ENCODE data around the gene CFAP206. TPM values are rescaled to one million over a fixed set of nuclear protein-coding genes. Genes with fewer than 3 reads are reported as not detected.
A peak's percentile ranks its signal among the peaks of the same experiment; 100 is the strongest.

Gene CFAP206
- 0.36 and 0.88 TPM in 2 replicates for total RNA-seq

GRCh38 chr6:87407901-87408720 lies at the start of gene CFAP206:
TSS of gene CFAP206 (plus strand) at chr6:87407972. CDS start at chr6:87409840, 1,868 bp downstream.
- TF ChIP-seq CTCF (IDR thresholded peaks at IDR 0.05; ENCODE audit: extremely low read depth, low read depth, low read length): no peak
- H3K36me3 ChIP-seq (ENCODE audit: insufficient read depth, low read length): no peaks in the 10 kb centered on the region
- no peaks in the 10 kb centered on the region for H4K20me1 ChIP-seq (ENCODE audit: insufficient read depth, low read length)
- no peaks in the 10 kb centered on the region for H3K79me2 ChIP-seq (ENCODE audit: insufficient read depth, low read length)
- H3K4me2 ChIP-seq (ENCODE audit: insufficient read depth, low read length): peak within 1 kb of the TSS; percentile 98
- no peaks in the 10 kb centered on the region for H3K27me3 ChIP-seq (ENCODE audit: insufficient read depth, low read length)
- H3K27ac ChIP-seq (ENCODE audit: low read depth, low read length): peak within 1 kb of the TSS; percentile 68
- no peaks in the 10 kb centered on the region for H3K9me3 ChIP-seq (ENCODE audit: low read depth, low read length)
- peak; percentile 93 for DNase-seq (ENCODE audit: insufficient read length, low spot score, missing footprints)
- peak within 1 kb of the TSS; percentile 96 for H3K4me3 ChIP-seq (ENCODE audit: insufficient read depth, low read length)
- H2AFZ ChIP-seq (ENCODE audit: low read length): peak within 1 kb of the TSS; percentile 99
- H3K4me1 ChIP-seq (ENCODE audit: insufficient read depth, low read length): peaks cover 10% of the 10 kb centered on the region

GRCh38 chr6:87364602-87365252 lies 43.0 kb upstream of the CFAP206 start:
- Histone ChIP-seq H4K20me1 (ENCODE audit: insufficient read depth, low read length) (no peaks in the 10 kb centered on the region), H3K27me3 (ENCODE audit: insufficient read depth, low read length) (no peaks in the 10 kb centered on the region), H3K36me3 (ENCODE audit: insufficient read depth, low read length) (no peaks in the 10 kb centered on the region), H3K4me1 (ENCODE audit: insufficient read depth, low read length) (no peaks in the 10 kb centered on the region), H3K4me2 (ENCODE audit: insufficient read depth, low read length) (no peak overlapping the region), H3K9me3 (ENCODE audit: low read depth, low read length) (no peaks in the 10 kb centered on the region), H3K4me3 (ENCODE audit: insufficient read depth, low read length) (no peak overlapping the region), H3K27ac (ENCODE audit: low read depth, low read length) (no peak overlapping the region), H2AFZ (ENCODE audit: low read length) (no peak overlapping the region), H3K79me2 (ENCODE audit: insufficient read depth, low read length) (no peaks in the 10 kb centered on the region)
- TF ChIP-seq CTCF (IDR thresholded peaks at IDR 0.05; ENCODE audit: extremely low read depth, low read depth, low read length): no peak
- no peak for DNase-seq (ENCODE audit: insufficient read length, low spot score, missing footprints)

- Histone ChIP-seq H4K20me1 (ENCODE audit: insufficient read depth, low read length) (no peaks in the 10 kb centered on the region), H3K9me3 (ENCODE audit: low read depth, low read length) (no peaks in the 10 kb centered on the region), H3K4me3 (ENCODE audit: insufficient read depth, low read length) (no peak overlapping the region), H3K27me3 (ENCODE audit: insufficient read depth, low read length) (no peaks in the 10 kb centered on the region), H2AFZ (ENCODE audit: low read length) (no peak overlapping the region), H3K36me3 (ENCODE audit: insufficient read depth, low read length) (no peaks in the 10 kb centered on the region), H3K4me2 (ENCODE audit: insufficient read depth, low read length) (no peak overlapping the region), H3K4me1 (ENCODE audit: insufficient read depth, low read length) (no peaks in the 10 kb centered on the region), H3K27ac (ENCODE audit: low read depth, low read length) (no peak overlapping the region), H3K79me2 (ENCODE audit: insufficient read depth, low read length) (no peaks in the 10 kb centered on the region)
- no peak for DNase-seq (ENCODE audit: insufficient read length, low spot score, missing footprints)
- TF ChIP-seq CTCF (IDR thresholded peaks at IDR 0.05; ENCODE audit: extremely low read depth, low read depth, low read length): no peak
Measured at GRCh38 chr6:87366072-87366827, 41.5 kb upstream of the CFAP206 start.

All from osteoblast (primary cell).